GM23338 (cell line): ENCODE results near the gene PXMP4. TPM values are rescaled to one million over a fixed set of nuclear protein-coding genes. Genes with fewer than 3 reads are reported as not detected.

Experiments used
- ATAC-seq: fragments of 200-7000 bp; cut with Tn5 transposase; 3 replicates; pipeline ENCODE4 v1.9.1; 2020
- DNase-seq: peaks from one replicate; pipeline ENCODE4 v3.0.0-alpha.2; 2015; ENCODE audit warnings: low spot score
- H2AFZ ChIP-seq: fragments of 200-600 bp; sonication (generic); 2 replicates; pipeline ENCODE4 v1.8.0; 2016; ENCODE audit warnings: antibody characterized with exemption, mild to moderate bottlenecking, moderate library complexity
- H3F3A ChIP-seq: fragments of 200-600 bp; sonication (generic); replicated peaks from 2 replicates; pipeline ENCODE4 v1.8.0; 2017; ENCODE audit warnings: antibody characterized with exemption, mixed run types, low read depth
- H3K27ac ChIP-seq: fragments of 200-600 bp; sonication (generic); 2 replicates; pipeline ENCODE4 v1.6.1; 2016; ENCODE audit warnings: low read depth
- H3K27me3 ChIP-seq: fragments of 200-600 bp; sonication (generic); 2 replicates; pipeline ENCODE4 v1.8.0; 2016; ENCODE audit warnings: mild to moderate bottlenecking, mixed run types, moderate library complexity; ENCODE audit not compliant: insufficient read depth
- H3K36me3 ChIP-seq: fragments of 200-600 bp; sonication (generic); 2 replicates; pipeline ENCODE4 v1.8.0; 2016; ENCODE audit warnings: mild to moderate bottlenecking; ENCODE audit not compliant: insufficient read depth
- H3K4me1 ChIP-seq: fragments of 200-600 bp; sonication (generic); 2 replicates; pipeline ENCODE4 v1.8.0; 2016; ENCODE audit warnings: mild to moderate bottlenecking, moderate library complexity; ENCODE audit not compliant: insufficient read depth
- H3K4me2 ChIP-seq: fragments of 200-600 bp; sonication (generic); 2 replicates; pipeline ENCODE4 v1.7.1; 2017; ENCODE audit warnings: mixed run types
- H3K4me3 ChIP-seq: fragments of 200-600 bp; sonication (generic); 2 replicates; pipeline ENCODE4 v1.6.1; 2016; ENCODE audit warnings: mixed run types
- H3K79me2 ChIP-seq: fragments of 200-600 bp; sonication (generic); replicated peaks from 2 replicates; pipeline ENCODE4 v1.8.0; 2017; ENCODE audit warnings: mild to moderate bottlenecking; ENCODE audit not compliant: insufficient read depth
- H3K9me2 ChIP-seq: fragments of 200-600 bp; sonication (generic); 2 replicates; pipeline ENCODE4 v1.8.0; 2017; ENCODE audit not compliant: insufficient read depth
- H4K20me1 ChIP-seq: fragments of 200-600 bp; sonication (generic); replicated peaks from 2 replicates; pipeline ENCODE4 v1.8.0; 2017; ENCODE audit warnings: mild to moderate bottlenecking; ENCODE audit not compliant: insufficient read depth
- H3K27ac Mint-ChIP-seq: 2 replicates; pipeline ENCODE4 v1.8.0; 2020; ENCODE audit warnings: inconsistent platforms, mild to moderate bottlenecking, moderate library complexity, mixed read lengths
- H3K27me3 Mint-ChIP-seq: 3 replicates; pipeline ENCODE4 v1.8.0; 2022; ENCODE audit warnings: low read depth, mild to moderate bottlenecking, moderate library complexity, mixed read lengths, inconsistent platforms; ENCODE audit not compliant: insufficient read depth, poor library complexity
- H3K36me3 Mint-ChIP-seq: 3 replicates; pipeline ENCODE4 v1.8.0; 2021; ENCODE audit warnings: low read depth, mild to moderate bottlenecking, inconsistent platforms, moderate library complexity, mixed read lengths
- H3K4me1 Mint-ChIP-seq: 3 replicates; pipeline ENCODE4 v1.8.0; 2020; ENCODE audit warnings: mild to moderate bottlenecking, inconsistent platforms, mixed read lengths
- H3K4me3 Mint-ChIP-seq: 3 replicates; pipeline ENCODE4 v1.8.0; 2021; ENCODE audit warnings: moderate library complexity, mild to moderate bottlenecking, inconsistent platforms, mixed read lengths
- H3K9me3 Mint-ChIP-seq: 3 replicates; pipeline ENCODE4 v1.8.0; 2020; ENCODE audit warnings: moderate library complexity, mild to moderate bottlenecking, inconsistent platforms, mixed read lengths
- CREB1 ChIP-seq: fragments of 250-450 bp; sonication (Bioruptor Pico); IDR thresholded peaks from 2 replicates; pipeline ENCODE4 v1.5.0; 2020; ENCODE audit warnings: low read depth, mild to moderate bottlenecking, moderate library complexity
- EZH2phosphoT487 ChIP-seq: fragments of 200-600 bp; sonication (generic); IDR thresholded peaks from one replicate; pipeline ENCODE4 v1.8.1; 2018; ENCODE audit warnings: antibody characterized with exemption; ENCODE audit not compliant: unreplicated experiment
- JUNB ChIP-seq: IDR thresholded peaks from one replicate; pipeline ENCODE4 v1.6.1; 2016; ENCODE audit warnings: antibody characterized with exemption; ENCODE audit not compliant: unreplicated experiment
- NANOG ChIP-seq: IDR thresholded peaks from 2 replicates; pipeline ENCODE4 v1.6.1; 2016; ENCODE audit warnings: antibody characterized with exemption, borderline replicate concordance
- POLR2AphosphoS5 ChIP-seq: IDR thresholded peaks from 2 replicates; pipeline ENCODE4 v1.6.1; 2016; ENCODE audit warnings: antibody characterized with exemption, low read depth
- ZNF331 ChIP-seq: fragments of 250-450 bp; sonication (Bioruptor Pico); IDR thresholded peaks from 2 replicates; pipeline ENCODE4 v1.5.0; 2020; ENCODE audit warnings: low read depth, mild to moderate bottlenecking, moderate library complexity
- polyA plus RNA-seq: library from polyadenylated mRNA; unstranded; fragments of >200 nt; fragmentation: Nextera tagmentation; extraction: Ambion mirVana; gene quantifications from 2 replicates; pipeline ENCODE4 v1.2.1, GENCODE V29; 2016
- total RNA-seq: library from RNA; depleted of rRNA; stranded (reverse); fragments of >200 nt; shearing (Covaris generic); gene quantifications from 2 replicates; pipeline ENCODE4 v1.2.3, GENCODE V29; 2014
- TF ChIP-seq, protein P1 (sequence below): fragments of 250-450 bp; sonication (Bioruptor Pico); IDR thresholded peaks from 2 replicates; pipeline ENCODE4 v1.5.0; 2020; ENCODE audit warnings: mild to moderate bottlenecking, moderate library complexity
- TF ChIP-seq, protein P2 (sequence below): IDR thresholded peaks from 2 replicates; pipeline ENCODE4 v1.6.1; 2016; ENCODE audit warnings: antibody characterized with exemption
- TF ChIP-seq, protein P3 (sequence below): IDR thresholded peaks from one replicate; pipeline ENCODE4 v1.6.1; 2018; ENCODE audit warnings: antibody characterized with exemption; ENCODE audit not compliant: unreplicated experiment

Gene PXMP4
- total and polyA plus RNA-seq, 2 experiments from 2014 or later, result 1.2 to 3.5 TPM

DNA sequence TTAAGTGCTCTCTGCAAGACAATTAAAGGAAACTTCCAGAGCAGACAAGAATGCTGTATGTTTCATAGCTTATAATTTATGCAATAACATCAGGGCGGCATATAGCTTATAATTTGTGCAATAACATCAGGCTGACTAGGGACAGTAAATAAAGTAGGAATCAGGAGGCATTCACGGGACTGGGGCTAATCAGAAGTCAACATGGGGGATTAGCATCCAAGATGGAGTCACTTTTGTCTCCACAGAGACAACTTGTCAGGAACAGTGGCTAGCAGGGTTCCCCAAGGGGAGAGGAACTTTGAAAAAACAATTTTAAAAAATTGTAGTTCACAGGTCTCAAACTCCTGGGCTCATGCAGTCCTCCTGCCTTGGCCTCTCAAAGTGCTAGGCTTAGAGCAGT lies 8.4 kb upstream of the PXMP4 start:
- peaks cover 26% of the 10 kb centered on the region for H3K27me3 Mint-ChIP-seq
- H3K27ac Mint-ChIP-seq, result no peak overlapping the region
- H3K4me3 Mint-ChIP-seq, result no peak overlapping the region

More for the DNA sequence above, 8.4 kb upstream of the PXMP4 start:
- Histone ChIP-seq H3K79me2 (no peaks in the 10 kb centered on the region), H3F3A (peaks cover 6% of the 10 kb centered on the region; the same call in 1 of the 2 replicates), H4K20me1 (no peaks in the 10 kb centered on the region), H3K4me2 (no peak overlapping the region), H3K27ac (no peak overlapping the region), H3K9me2 (no peaks in the 10 kb centered on the region), H3K4me3 (no peak overlapping the region), H2AFZ (no peak overlapping the region), H3K27me3 (no peaks in the 10 kb centered on the region), H3K4me1 (peaks cover 8% of the 10 kb centered on the region; the same call in 1 of the 2 replicates), H3K36me3 (no peaks in the 10 kb centered on the region)
- no peak for DNase-seq
- Mint-ChIP-seq H3K4me1 (peaks cover 7% of the 10 kb centered on the region), H3K9me3 (no peaks in the 10 kb centered on the region; the same call in 2 of the 3 replicates), H3K36me3 (no peaks in the 10 kb centered on the region)
- TF ChIP-seq ZNF331 (CRISPR knock-in tag) (no peak), JUNB (no peak), EZH2phosphoT487 (no peak), CREB1 (no peak), NANOG (no peak), POLR2AphosphoS5 (no peak)
- TF ChIP-seq, protein P1, sequence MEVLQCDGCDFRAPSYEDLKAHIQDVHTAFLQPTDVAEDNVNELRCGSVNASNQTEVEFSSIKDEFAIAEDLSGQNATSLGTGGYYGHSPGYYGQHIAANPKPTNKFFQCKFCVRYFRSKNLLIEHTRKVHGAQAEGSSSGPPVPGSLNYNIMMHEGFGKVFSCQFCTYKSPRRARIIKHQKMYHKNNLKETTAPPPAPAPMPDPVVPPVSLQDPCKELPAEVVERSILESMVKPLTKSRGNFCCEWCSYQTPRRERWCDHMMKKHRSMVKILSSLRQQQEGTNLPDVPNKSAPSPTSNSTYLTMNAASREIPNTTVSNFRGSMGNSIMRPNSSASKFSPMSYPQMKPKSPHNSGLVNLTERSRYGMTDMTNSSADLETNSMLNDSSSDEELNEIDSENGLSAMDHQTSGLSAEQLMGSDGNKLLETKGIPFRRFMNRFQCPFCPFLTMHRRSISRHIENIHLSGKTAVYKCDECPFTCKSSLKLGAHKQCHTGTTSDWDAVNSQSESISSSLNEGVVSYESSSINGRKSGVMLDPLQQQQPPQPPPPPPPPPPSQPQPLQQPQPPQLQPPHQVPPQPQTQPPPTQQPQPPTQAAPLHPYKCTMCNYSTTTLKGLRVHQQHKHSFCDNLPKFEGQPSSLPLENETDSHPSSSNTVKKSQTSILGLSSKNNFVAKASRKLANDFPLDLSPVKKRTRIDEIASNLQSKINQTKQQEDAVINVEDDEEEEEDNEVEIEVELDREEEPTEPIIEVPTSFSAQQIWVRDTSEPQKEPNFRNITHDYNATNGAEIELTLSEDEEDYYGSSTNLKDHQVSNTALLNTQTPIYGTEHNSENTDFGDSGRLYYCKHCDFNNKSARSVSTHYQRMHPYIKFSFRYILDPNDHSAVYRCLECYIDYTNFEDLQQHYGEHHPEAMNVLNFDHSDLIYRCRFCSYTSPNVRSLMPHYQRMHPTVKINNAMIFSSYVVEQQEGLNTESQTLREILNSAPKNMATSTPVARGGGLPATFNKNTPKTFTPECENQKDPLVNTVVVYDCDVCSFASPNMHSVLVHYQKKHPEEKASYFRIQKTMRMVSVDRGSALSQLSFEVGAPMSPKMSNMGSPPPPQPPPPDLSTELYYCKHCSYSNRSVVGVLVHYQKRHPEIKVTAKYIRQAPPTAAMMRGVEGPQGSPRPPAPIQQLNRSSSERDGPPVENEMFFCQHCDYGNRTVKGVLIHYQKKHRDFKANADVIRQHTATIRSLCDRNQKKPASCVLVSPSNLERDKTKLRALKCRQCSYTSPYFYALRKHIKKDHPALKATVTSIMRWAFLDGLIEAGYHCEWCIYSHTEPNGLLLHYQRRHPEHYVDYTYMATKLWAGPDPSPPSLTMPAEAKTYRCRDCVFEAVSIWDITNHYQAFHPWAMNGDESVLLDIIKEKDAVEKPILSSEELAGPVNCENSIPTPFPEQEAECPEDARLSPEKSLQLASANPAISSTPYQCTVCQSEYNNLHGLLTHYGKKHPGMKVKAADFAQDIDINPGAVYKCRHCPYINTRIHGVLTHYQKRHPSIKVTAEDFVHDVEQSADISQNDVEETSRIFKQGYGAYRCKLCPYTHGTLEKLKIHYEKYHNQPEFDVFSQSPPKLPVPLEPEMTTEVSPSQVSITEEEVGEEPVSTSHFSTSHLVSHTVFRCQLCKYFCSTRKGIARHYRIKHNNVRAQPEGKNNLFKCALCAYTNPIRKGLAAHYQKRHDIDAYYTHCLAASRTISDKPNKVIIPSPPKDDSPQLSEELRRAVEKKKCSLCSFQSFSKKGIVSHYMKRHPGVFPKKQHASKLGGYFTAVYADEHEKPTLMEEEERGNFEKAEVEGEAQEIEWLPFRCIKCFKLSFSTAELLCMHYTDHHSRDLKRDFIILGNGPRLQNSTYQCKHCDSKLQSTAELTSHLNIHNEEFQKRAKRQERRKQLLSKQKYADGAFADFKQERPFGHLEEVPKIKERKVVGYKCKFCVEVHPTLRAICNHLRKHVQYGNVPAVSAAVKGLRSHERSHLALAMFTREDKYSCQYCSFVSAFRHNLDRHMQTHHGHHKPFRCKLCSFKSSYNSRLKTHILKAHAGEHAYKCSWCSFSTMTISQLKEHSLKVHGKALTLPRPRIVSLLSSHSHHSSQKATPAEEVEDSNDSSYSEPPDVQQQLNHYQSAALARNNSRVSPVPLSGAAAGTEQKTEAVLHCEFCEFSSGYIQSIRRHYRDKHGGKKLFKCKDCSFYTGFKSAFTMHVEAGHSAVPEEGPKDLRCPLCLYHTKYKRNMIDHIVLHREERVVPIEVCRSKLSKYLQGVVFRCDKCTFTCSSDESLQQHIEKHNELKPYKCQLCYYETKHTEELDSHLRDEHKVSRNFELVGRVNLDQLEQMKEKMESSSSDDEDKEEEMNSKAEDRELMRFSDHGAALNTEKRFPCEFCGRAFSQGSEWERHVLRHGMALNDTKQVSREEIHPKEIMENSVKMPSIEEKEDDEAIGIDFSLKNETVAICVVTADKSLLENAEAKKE (CRISPR knock-in tag), result no peak
- TF ChIP-seq, protein P2, sequence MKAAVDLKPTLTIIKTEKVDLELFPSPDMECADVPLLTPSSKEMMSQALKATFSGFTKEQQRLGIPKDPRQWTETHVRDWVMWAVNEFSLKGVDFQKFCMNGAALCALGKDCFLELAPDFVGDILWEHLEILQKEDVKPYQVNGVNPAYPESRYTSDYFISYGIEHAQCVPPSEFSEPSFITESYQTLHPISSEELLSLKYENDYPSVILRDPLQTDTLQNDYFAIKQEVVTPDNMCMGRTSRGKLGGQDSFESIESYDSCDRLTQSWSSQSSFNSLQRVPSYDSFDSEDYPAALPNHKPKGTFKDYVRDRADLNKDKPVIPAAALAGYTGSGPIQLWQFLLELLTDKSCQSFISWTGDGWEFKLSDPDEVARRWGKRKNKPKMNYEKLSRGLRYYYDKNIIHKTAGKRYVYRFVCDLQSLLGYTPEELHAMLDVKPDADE, result no peak
- TF ChIP-seq, protein P3, sequence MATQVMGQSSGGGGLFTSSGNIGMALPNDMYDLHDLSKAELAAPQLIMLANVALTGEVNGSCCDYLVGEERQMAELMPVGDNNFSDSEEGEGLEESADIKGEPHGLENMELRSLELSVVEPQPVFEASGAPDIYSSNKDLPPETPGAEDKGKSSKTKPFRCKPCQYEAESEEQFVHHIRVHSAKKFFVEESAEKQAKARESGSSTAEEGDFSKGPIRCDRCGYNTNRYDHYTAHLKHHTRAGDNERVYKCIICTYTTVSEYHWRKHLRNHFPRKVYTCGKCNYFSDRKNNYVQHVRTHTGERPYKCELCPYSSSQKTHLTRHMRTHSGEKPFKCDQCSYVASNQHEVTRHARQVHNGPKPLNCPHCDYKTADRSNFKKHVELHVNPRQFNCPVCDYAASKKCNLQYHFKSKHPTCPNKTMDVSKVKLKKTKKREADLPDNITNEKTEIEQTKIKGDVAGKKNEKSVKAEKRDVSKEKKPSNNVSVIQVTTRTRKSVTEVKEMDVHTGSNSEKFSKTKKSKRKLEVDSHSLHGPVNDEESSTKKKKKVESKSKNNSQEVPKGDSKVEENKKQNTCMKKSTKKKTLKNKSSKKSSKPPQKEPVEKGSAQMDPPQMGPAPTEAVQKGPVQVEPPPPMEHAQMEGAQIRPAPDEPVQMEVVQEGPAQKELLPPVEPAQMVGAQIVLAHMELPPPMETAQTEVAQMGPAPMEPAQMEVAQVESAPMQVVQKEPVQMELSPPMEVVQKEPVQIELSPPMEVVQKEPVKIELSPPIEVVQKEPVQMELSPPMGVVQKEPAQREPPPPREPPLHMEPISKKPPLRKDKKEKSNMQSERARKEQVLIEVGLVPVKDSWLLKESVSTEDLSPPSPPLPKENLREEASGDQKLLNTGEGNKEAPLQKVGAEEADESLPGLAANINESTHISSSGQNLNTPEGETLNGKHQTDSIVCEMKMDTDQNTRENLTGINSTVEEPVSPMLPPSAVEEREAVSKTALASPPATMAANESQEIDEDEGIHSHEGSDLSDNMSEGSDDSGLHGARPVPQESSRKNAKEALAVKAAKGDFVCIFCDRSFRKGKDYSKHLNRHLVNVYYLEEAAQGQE, result no peak
- ATAC-seq, result no peak
